Mucosa of descending colon (tissue), 3 donors: Measurements from ENCODE around the gene MSI2. TPM values are rescaled to one million over a fixed set of nuclear protein-coding genes. Genes with fewer than 3 reads are reported as not detected.

Experiments
- ATAC-seq: fragments of 200-7000 bp; cut with Tn5 transposase; one replicate; pipeline ENCODE4 v1.9.1; 2020; ENCODE audit warnings: mild to moderate bottlenecking, moderate library complexity
- DNase-seq, 3 donors: peaks; one replicate each; pipeline ENCODE4 v3.0.0-alpha.2; 2020
- H3K36me3 ChIP-seq: fragments of 200-600 bp; one replicate; pipeline ENCODE4 v1.8.0; 2021; ENCODE audit warnings: low read depth, mild to moderate bottlenecking
- H3K4me1 ChIP-seq: fragments of 200-600 bp; one replicate; pipeline ENCODE4 v1.8.0; 2021; ENCODE audit warnings: low read depth, mild to moderate bottlenecking
- H3K4me3 ChIP-seq: fragments of 200-600 bp; one replicate; pipeline ENCODE4 v1.8.0; 2021; ENCODE audit warnings: mild to moderate bottlenecking
- H3K9me3 ChIP-seq: fragments of 200-600 bp; one replicate; pipeline ENCODE4 v1.8.0; 2021; ENCODE audit warnings: mild to moderate bottlenecking
- intact Hi-C, 2 donors: fragments of 100-400 bp; cut with DNase I in 1 of 2; cut with micrococcal nuclease in 1 of 2; formaldehyde crosslinking; loops; one replicate each; pipeline versions ENCODE4 v1.11.0 to v1.11.1; 2022; cut with DNase I, micrococcal nuclease
- total RNA-seq, 3 donors: library from RNA; stranded (reverse); fragmentation: NEBNext Ultra II Directional in 2 of 3; extraction: Animal tissue kit (Norgen Biotek cat#: 25700) in 2 of 3; gene quantifications; one replicate each; pipeline versions ENCODE4 v1.2.1 to v1.2.4, GENCODE V29; 2021 to 2023
- TF ChIP-seq, protein P1 (sequence below): fragments of 200-600 bp; IDR thresholded peaks from one replicate; pipeline ENCODE4 v1.8.0; 2022; ENCODE audit warnings: antibody characterized with exemption, mild to moderate bottlenecking
- donor health status: DM: no; HTN: no; CAD: no; lungs with moderate emphysema.
- donor health status: DM: no; HTN: no; CAD: no.
- donor health status: DM: no; HTN: yes; CAD: no.

Gene MSI2
- total RNA-seq, 3 donors from 2014 or later, result 60.0 to 72.6 (median 65.7) TPM

DNA sequence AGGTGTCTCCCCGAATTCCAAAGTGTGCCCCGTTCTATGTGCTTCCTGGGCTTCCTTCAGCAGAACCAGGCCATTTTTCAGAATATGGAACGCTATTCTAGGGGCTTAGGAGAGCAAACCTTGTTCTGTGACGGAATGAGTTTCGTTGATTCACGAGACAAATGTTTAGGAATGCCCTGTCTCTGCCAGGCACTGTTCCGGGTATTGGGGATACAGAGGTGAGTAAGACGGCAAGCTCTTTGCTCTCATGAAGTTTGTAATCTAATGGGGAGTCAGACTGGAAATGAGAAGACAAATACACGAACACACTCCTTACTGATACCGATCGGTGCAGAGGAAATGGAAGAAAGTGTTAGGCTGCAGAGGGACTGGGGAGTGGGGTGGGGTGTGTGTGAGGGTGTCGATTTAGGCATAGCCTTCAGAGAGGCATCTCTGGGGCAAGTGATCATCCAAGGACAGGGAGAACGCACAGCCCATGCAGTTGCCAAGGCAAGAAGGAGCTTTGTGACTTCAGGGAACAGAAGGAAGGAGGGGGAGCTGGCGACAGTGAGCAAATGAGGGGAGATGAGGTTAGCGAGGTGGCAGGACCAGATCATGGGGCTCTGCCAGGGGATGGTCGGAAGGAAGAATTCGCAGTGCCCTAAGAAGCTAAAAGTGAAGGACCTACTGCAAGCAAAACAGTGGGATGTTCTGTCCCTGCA, 189.6 kb downstream of the MSI2 start:
- DNase-seq, result no peak
- Histone ChIP-seq H3K9me3 (no peaks in the 10 kb centered on the region), H3K4me1 (peaks cover 7% of the 10 kb centered on the region), H3K4me3 (no peak overlapping the region), H3K36me3 (no peaks in the 10 kb centered on the region)
- intact Hi-C loops, result no loop called here
- no peak for ATAC-seq
- TF ChIP-seq, protein P1, sequence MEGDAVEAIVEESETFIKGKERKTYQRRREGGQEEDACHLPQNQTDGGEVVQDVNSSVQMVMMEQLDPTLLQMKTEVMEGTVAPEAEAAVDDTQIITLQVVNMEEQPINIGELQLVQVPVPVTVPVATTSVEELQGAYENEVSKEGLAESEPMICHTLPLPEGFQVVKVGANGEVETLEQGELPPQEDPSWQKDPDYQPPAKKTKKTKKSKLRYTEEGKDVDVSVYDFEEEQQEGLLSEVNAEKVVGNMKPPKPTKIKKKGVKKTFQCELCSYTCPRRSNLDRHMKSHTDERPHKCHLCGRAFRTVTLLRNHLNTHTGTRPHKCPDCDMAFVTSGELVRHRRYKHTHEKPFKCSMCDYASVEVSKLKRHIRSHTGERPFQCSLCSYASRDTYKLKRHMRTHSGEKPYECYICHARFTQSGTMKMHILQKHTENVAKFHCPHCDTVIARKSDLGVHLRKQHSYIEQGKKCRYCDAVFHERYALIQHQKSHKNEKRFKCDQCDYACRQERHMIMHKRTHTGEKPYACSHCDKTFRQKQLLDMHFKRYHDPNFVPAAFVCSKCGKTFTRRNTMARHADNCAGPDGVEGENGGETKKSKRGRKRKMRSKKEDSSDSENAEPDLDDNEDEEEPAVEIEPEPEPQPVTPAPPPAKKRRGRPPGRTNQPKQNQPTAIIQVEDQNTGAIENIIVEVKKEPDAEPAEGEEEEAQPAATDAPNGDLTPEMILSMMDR, result no peak

DNA sequence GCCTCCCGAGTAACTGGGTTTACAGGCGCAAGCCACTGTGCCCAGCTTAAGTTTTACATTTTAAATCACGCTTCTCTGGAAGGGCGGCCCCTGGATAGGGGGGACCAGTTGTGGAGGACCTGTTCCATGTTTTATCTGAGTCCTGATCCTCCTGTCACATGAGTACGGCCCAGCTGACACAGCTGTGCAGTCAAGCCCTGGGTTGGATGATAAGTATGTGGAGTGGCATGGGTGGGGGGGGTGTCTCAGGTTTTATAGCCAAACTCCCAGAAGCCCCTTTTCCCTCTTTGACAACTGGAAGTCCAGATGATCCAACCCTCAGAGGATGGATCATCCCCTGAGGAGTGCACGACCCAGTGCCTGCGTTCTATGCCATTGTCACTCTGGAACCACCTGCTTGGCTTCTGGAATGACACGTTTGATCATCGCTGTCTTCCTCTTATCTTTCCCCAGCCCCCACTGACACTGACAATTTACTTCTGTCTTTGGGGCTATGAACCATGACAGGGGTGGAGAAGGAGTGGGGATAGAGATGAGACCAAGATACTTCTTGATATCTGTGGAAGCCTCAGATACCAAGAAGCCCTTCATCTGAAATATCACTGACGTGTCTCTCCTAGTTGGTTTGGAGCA, 191.2 kb downstream of the MSI2 start:
- H3K4me3 ChIP-seq, result no peak overlapping the region
- DNase-seq (no peak), ATAC-seq (no peak)
- H3K4me1 ChIP-seq, result no peaks in the 10 kb centered on the region
- TF ChIP-seq, protein P1, result no peak
- no peaks in the 10 kb centered on the region for H3K36me3 ChIP-seq
- H3K9me3 ChIP-seq, result no peaks in the 10 kb centered on the region
- intact Hi-C loops, result no loop called here

DNA sequence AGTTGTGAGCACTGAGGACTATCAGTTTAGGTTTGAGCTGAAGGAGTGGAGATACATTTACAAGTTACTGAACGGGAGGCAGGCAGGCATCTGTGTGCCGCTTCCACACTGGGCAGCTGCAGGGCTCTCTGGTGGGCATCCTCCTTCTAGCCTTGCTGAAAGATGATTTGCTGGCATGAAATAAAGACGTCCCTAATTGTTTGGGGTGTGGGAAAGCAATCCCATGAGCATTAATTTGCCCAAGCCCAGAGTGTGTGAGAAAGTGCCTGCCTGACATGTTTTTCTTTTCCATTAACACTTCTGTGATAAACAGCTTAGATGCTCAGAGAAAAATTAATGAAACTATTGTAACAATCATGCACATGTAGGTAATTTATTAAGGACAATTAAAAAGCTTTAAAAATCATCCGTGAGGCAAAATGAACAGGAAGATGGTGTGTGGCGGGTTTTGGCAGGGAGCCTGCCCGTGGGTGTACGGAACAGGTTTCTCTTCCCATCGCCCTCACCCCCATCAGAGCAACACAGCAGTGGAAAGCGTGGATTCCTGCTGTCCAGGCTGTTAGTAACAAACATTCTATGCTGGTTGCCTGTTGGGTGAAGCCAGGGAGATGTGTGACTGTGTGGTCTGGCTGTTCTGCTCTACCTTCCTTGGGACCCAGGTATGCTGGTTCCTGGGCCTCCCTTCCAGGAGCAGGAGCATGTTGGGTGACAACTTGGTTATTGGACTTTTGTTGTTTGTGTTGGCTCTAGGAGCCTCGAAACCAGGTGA, 191.9 kb downstream of the MSI2 start:
- H3K9me3 ChIP-seq, result no peaks in the 10 kb centered on the region
- DNase-seq (no peak), ATAC-seq (no peak)
- no peak overlapping the region for H3K4me3 ChIP-seq
- TF ChIP-seq, protein P1, result no peak
- no peaks in the 10 kb centered on the region for H3K36me3 ChIP-seq
- intact Hi-C loops, result no loop called here
- no peaks in the 10 kb centered on the region for H3K4me1 ChIP-seq

DNA sequence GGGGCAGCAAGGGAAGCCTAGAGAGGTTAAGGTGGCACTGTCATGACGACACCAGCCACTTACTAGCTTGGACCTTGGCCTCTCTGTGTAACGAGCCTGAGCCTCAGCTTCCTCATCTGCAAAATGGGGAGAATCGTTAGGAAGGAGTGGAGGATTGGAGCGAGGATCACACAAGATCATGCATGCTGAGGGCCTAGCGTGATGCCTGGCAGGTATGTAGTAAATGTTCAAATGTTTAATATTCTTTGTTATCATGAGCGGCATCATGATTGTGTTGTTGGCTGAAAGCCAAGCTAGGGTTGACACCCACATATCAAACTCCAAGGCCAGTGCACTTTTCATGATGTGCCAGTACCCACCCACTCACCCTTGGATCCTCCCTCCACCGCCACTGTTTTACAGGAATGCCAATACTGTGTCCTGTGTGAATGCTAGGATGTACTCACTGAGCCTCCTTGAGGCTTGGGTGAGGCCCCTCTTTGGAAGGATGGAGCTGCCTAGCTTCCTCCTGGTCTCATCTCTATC, 192.5 kb downstream of the MSI2 start:
- no peaks in the 10 kb centered on the region for H3K36me3 ChIP-seq
- H3K4me1 ChIP-seq, result no peaks in the 10 kb centered on the region
- peak; percentile 69 for ATAC-seq
- TF ChIP-seq, protein P1, result no peak
- intact Hi-C loops, result no loop called here
- DNase-seq, result no peak
- no peaks in the 10 kb centered on the region for H3K9me3 ChIP-seq
- H3K4me3 ChIP-seq, result no peak overlapping the region

DNA sequence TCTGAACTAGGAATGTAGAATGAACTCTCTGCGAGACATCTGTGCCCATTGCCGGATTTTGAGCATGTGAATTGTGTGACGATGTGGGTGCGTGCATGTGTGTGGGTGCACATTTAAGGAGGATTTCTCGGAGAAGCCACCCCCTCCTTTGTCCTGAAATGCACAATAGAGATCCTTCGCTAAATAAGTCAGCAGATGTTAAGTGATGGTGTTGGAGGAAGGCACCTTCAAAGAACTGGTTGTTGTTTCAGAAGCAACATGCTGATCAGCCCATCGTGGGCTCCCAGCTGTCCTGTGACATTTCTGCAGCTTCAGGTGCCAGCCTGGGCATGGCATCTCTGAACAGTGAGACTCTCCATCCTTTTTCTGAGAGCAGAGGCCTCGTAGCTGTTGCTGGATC, 194.9 kb downstream of the MSI2 start:
- no peak overlapping the region for H3K4me3 ChIP-seq
- no peaks in the 10 kb centered on the region for H3K36me3 ChIP-seq
- no peaks in the 10 kb centered on the region for H3K9me3 ChIP-seq
- DNase-seq, result no peak
- intact Hi-C loops, result no loop called here
- ATAC-seq, result no peak
- TF ChIP-seq, protein P1, result no peak
- peaks cover 8% of the 10 kb centered on the region for H3K4me1 ChIP-seq
